Esophagus muscularis mucosa (tissue), 4 donors: ENCODE measurements around the gene RNF40. TPM values are rescaled to one million over a fixed set of nuclear protein-coding genes. Genes with fewer than 3 reads are reported as not detected.

Experiments used
- DNase-seq: peaks from one replicate; pipeline ENCODE4 v3.0.0-alpha.2; 2017; ENCODE audit errors: extremely low spot score
- H3K27ac ChIP-seq, 4 donors: fragments of 200-600 bp; sonication (generic); replicated peaks in 1 of 4; 1 replicate in 3 of 4; 2 replicates in 1 of 4; pipeline ENCODE4 v1.5.1; 2016 to 2019; ENCODE audit warnings: mild to moderate bottlenecking in 1 of 4
- H3K27me3 ChIP-seq, 4 donors: fragments of 200-600 bp; sonication (generic); one replicate each; pipeline versions ENCODE4 v1.5.1 to v1.6.0; 2016 to 2019
- H3K36me3 ChIP-seq, 4 donors: fragments of 200-600 bp; sonication (generic); one replicate each; pipeline ENCODE4 v1.5.1; 2016 to 2019
- H3K4me1 ChIP-seq, 4 donors: fragments of 200-600 bp; sonication (generic); one replicate each; pipeline ENCODE4 v1.5.1; 2016 to 2019
- H3K4me3 ChIP-seq, 4 donors: fragments of 200-600 bp; sonication (generic); 1 replicate in 2 of 4; 2 replicates in 2 of 4; pipeline ENCODE4 v1.5.1; 2016 to 2019; ENCODE audit warnings: mild to moderate bottlenecking in 4 of 4, moderate library complexity in 1 of 4
- H3K9me3 ChIP-seq, 4 donors: fragments of 200-600 bp; sonication (generic); 1 replicate in 3 of 4; 2 replicates in 1 of 4; pipeline ENCODE4 v1.5.1; 2016 to 2019
- EP300 ChIP-seq: sonication (generic); formaldehyde crosslinking; IDR thresholded peaks from one replicate; pipeline ENCODE4 v1.6.1; 2017; ENCODE audit warnings: antibody characterized with exemption
- POLR2A ChIP-seq: fragments of 450-650 bp; IDR thresholded peaks from one replicate; pipeline ENCODE4 v1.6.1; 2017; ENCODE audit warnings: antibody characterized with exemption, moderate library complexity, mild to moderate bottlenecking, low read depth
- POLR2AphosphoS5 ChIP-seq, 2 donors: sonication (generic); formaldehyde crosslinking; IDR thresholded peaks; one replicate each; pipeline ENCODE4 v1.6.1; 2017; ENCODE audit warnings: antibody characterized with exemption in 2 of 2
- WGBS: methylation state at CpG from one replicate; pipeline ENCODE4 v1.1.5; 2018; 5-methylcytosine and 5-hydroxymethylcytosine counted together
- intact Hi-C: fragments of 100-400 bp; cut with DNase I; formaldehyde crosslinking; loops from one replicate; pipeline ENCODE4 v1.15.1; 2023
- total RNA-seq, 4 donors: library from RNA; depleted of rRNA; stranded (reverse); fragments of >200 nt; gene quantifications; one replicate each; pipeline versions ENCODE4 v1.1.0 to v1.2.1, GENCODE V29; 2016
- TF ChIP-seq, protein P1 (sequence below), 3 experiments: fragments of 200-600 bp in 2 of 3; fragments of 450-650 bp in 1 of 3; sonication (generic) in 2 of 3; IDR thresholded peaks; one replicate each; pipeline ENCODE4 v1.5.1; 2017 to 2019; ENCODE audit warnings: antibody characterized with exemption in 3 of 3, mild to moderate bottlenecking in 2 of 3, moderate library complexity in 1 of 3

RNF40 gene
- total RNA-seq, 4 donors from 2014 or later: 61.9 to 86.9 (median 67.0) TPM

DNA sequence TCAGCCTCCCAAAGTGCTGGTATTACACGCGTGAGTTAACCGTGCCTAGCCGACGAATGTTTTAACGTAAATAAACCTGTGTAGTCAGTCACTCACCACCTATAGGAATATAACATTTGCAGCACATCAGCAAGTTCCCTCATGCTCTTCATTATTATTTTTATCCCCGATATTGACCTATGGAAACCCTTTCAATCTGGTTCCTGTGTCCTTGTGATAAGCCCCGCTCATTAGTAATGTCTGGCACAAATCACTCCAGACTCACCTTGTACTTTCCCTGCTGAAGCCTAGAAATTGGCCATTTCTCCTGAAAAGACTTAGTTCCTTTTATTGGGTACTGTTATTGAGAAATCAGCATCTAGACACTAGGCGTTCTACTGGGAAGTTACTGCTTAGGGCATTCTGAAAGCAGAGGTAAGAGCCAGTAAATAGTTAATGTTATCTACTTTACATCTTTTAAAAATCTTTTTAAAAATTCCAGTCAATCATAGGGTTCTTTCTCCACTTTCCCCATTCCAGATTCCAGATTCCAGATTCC is 15.4 kb upstream of the RNF40 start:
- H3K36me3 ChIP-seq: peaks cover 0 to 40% (median 30%) of the 10 kb centered on the region in 4 donors
- no peak for TF ChIP-seq POLR2A
- TF ChIP-seq POLR2AphosphoS5 (IDR thresholded peaks at IDR 0.05): no peak
- no peak for TF ChIP-seq EP300
- TF ChIP-seq, protein P1, sequence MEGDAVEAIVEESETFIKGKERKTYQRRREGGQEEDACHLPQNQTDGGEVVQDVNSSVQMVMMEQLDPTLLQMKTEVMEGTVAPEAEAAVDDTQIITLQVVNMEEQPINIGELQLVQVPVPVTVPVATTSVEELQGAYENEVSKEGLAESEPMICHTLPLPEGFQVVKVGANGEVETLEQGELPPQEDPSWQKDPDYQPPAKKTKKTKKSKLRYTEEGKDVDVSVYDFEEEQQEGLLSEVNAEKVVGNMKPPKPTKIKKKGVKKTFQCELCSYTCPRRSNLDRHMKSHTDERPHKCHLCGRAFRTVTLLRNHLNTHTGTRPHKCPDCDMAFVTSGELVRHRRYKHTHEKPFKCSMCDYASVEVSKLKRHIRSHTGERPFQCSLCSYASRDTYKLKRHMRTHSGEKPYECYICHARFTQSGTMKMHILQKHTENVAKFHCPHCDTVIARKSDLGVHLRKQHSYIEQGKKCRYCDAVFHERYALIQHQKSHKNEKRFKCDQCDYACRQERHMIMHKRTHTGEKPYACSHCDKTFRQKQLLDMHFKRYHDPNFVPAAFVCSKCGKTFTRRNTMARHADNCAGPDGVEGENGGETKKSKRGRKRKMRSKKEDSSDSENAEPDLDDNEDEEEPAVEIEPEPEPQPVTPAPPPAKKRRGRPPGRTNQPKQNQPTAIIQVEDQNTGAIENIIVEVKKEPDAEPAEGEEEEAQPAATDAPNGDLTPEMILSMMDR (IDR thresholded peaks at IDR 0.05): no peak
- DNase-seq: no peak
- H3K9me3 ChIP-seq: no peaks in the 10 kb centered on the region
- no peaks in the 10 kb centered on the region for H3K27me3 ChIP-seq
- no peak overlapping the region for H3K4me3 ChIP-seq
- intact Hi-C loops: no loop called here
- WGBS: 88% methylated on average over 9 of the region's 9 CpGs
- peak overlapping the region in 3 of 4 donors; percentile 83 to 90 (median 83) for H3K27ac ChIP-seq
- peaks cover 13 to 33% (median 28%) of the 10 kb centered on the region in 4 donors for H3K4me1 ChIP-seq

DNA sequence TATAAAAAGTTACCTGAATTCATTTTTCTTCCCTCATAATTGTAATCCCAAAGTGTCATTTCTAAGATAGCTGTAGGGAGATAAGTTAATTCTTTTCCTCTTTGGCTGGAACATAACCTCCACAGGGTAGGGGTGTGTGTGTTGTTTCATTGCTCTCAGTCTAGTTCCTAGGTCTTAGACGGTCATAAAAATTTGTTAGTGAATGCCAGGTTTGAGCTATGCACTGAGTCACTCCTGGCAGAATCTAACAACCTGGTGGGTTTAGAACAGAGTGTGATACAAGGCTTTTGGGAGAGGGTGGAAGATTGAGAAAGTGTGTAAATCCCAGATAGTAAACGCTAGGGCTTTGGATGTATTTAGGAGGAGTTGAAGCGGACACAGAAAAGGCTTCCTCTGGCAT is 14.8 kb upstream of the RNF40 start:
- intact Hi-C loops: no loop called here
- TF ChIP-seq POLR2A (no peak), POLR2AphosphoS5 (IDR thresholded peaks at IDR 0.05) (no peak), EP300 (no peak)
- TF ChIP-seq, protein P1 (IDR thresholded peaks at IDR 0.05): no peak
- H3K36me3 ChIP-seq: peaks cover under 1 to 40% (median 35%) of the 10 kb centered on the region in 4 donors
- H3K9me3 ChIP-seq: no peaks in the 10 kb centered on the region
- no peaks in the 10 kb centered on the region for H3K27me3 ChIP-seq
- peak overlapping the region; percentile 72 to 90 (median 83) for H3K27ac ChIP-seq
- DNase-seq: no peak
- H3K4me3 ChIP-seq: peak overlapping the region; percentile 87 to 98 (median 96)
- H3K4me1 ChIP-seq: peaks cover 9 to 27% (median 22%) of the 10 kb centered on the region in 4 donors
- 53% methylated on average over 3 of the region's 3 CpGs for WGBS

DNA sequence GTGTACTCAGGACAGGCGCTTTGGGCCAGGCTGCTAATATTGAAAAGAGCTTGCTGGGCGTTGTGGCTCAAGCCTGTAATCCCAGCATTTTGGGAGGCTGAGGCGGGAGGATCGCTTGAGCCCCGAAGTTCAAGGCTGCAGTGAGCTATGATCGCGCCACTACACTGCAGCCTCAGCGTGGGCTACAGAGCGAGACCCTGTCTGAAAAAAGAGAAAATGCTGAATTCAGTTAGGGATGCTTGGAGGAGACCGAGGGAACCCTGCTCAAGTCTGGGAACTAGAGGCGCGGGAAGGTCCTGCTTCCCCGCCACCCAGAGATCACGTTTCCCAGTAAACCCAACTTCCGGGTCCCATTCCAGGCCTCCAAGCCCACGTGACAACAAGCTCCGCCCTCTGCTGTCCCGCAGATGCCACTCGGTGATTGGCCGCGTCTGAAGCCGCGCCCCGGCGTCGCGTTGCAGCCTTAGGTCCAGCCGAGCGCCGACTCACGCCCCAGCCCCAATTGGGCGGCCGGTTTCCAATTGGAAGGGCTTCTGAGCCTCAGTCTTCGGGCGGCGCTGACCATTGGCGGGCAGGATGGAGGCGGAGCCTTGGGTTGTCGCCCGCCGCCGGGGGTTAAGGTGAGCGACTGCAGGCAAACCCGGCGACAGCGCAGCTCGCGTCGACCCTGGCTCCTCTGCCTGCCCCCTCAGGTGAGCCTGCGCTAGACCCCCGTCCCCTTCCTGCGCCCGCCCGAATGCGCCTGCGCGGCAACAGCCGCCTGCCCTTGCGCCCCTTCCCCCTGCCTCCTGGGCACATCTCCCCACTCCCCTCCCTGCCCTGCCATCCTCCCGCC is 14.1 kb upstream of the RNF40 start, which contains the start of gene PHKG2:
TSS of gene PHKG2 (plus strand) at position 627 of the 835 bp plus-strand sequence. CDS start 396 bp downstream, outside the sequence.
- Histone ChIP-seq H3K27me3 (no peaks in the 10 kb centered on the region), H3K9me3 (no peaks in the 10 kb centered on the region), H3K36me3 (peaks cover 4 to 45% (median 37%) of the 10 kb centered on the region in 4 donors), H3K27ac (peak within 1 kb of the TSS; percentile 72 to 90 (median 83)), H3K4me3 (peak within 1 kb of the TSS; percentile 87 to 98 (median 96)), H3K4me1 (peaks cover 9 to 26% (median 18%) of the 10 kb centered on the region in 4 donors)
- intact Hi-C loops: no loop called here
- 4% methylated on average over 36 of the region's 60 CpGs for WGBS
- TF ChIP-seq EP300: no peak
- peak; percentile 82 to 93 for TF ChIP-seq POLR2AphosphoS5 (IDR thresholded peaks at IDR 0.05)
- TF ChIP-seq, protein P1 (IDR thresholded peaks at IDR 0.05): peak in 1 of 3 experiments; percentile 13
- peak; percentile 100 for DNase-seq

DNA sequence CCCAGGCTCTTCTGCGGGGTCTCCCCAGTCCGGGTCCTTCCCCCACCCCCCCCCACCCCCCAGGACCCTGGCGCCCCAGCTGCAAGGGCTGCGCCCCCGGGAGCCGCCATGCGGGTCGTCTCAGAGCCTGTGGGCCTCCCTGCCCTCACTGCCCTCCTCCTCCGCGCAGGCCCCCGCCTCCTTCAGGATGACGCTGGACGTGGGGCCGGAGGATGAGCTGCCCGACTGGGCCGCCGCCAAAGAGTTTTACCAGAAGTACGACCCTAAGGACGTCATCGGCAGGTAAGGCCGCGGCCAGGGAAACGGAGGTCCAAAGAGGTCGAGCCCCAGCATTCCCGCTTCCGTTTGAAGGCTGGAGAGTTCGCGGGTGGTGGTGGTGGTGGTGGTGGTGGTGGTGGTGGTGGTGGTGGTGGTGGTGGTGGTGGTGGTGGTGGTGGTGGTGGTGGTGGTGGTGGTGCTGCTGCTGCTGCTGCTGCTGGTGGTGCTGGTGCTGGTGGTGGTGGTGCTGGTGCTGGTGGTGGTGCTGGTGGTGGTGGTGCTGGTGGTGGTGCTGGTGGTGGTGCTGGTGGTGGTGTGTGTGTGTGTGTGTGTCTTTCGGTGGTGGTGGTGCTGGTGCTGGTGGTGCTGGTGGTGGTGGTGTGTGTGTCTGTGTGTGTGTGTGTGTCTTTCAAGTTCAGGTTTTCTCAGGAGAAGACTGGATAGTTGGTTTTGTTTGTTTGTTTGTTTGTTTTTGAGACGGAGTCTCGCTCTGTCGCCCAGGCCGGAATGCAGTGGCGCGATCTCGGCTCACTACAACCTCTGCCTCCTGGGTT is 13.3 kb upstream of the RNF40 start:
- intact Hi-C loops: no loop called here
- H3K27ac ChIP-seq: peak overlapping the region; percentile 72 to 90 (median 83)

More for the DNA sequence above, 13.3 kb upstream of the RNF40 start:
- Histone ChIP-seq H3K4me1 (peaks cover 9 to 26% (median 16%) of the 10 kb centered on the region in 4 donors), H3K9me3 (no peaks in the 10 kb centered on the region), H3K36me3 (peaks cover 4 to 45% (median 38%) of the 10 kb centered on the region in 4 donors), H3K27me3 (no peaks in the 10 kb centered on the region), H3K4me3 (peak overlapping the region; percentile 87 to 98 (median 96))
- no peak for DNase-seq
- WGBS: 68% methylated on average over 8 of the region's 36 CpGs
- TF ChIP-seq, protein P1 (IDR thresholded peaks at IDR 0.05): no peak
- no peak for TF ChIP-seq POLR2A
- TF ChIP-seq POLR2AphosphoS5 (IDR thresholded peaks at IDR 0.05): no peak
- no peak for TF ChIP-seq EP300
